DND-41 (cell line): ENCODE measurements around the gene TTLL9.

Experiments
- EZH2 ChIP-seq: IDR thresholded peaks from 3 replicates; pipeline ENCODE4 v1.6.1; 2012; ENCODE audit warnings: borderline replicate concordance, low read depth, mild to moderate bottlenecking, moderate library complexity, low read length, inconsistent platforms; ENCODE audit not compliant: severe bottlenecking
- TF ChIP-seq, protein P1 (sequence below): IDR thresholded peaks from 2 replicates; pipeline ENCODE4 v1.5.1; 2012; ENCODE audit warnings: borderline replicate concordance, low read length, moderate library complexity, mild to moderate bottlenecking; ENCODE audit not compliant: poor library complexity, severe bottlenecking; ENCODE audit errors: extremely low read depth

DNA sequence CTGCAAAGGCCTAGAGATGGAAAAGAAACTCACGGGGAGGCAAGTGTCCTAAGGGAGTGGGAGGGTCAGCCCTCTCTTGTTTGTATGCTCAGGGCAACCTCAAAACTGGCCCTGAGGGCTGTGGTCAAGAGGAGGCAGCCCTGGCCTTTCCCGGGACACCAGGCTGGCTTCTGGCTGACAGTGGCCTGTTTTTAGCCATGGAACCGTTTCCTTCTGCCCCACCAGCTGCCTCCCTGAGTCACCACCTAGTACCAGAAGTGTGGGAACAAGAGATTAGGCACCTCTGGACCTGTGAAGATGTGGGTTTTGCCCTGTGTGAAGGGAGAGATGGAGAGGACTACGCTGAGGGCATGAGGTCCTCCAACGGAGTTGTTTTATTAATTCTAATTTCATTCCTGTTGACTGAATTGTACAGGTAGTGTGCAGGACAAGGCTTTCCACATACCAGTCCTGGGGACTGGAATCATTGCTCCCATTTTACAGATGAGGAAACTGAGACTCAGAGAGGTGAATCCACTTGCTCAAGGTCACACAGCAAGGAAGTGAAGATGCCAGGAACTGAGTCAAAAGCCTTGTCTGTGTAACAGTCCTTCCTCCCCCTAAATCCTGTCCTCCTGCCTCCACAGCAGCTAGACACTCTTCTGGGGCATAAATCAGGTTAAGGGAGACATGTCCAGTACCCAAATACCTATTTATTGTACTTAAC is 30.5 kb upstream of the TTLL9 start:
- TF ChIP-seq, protein P1, sequence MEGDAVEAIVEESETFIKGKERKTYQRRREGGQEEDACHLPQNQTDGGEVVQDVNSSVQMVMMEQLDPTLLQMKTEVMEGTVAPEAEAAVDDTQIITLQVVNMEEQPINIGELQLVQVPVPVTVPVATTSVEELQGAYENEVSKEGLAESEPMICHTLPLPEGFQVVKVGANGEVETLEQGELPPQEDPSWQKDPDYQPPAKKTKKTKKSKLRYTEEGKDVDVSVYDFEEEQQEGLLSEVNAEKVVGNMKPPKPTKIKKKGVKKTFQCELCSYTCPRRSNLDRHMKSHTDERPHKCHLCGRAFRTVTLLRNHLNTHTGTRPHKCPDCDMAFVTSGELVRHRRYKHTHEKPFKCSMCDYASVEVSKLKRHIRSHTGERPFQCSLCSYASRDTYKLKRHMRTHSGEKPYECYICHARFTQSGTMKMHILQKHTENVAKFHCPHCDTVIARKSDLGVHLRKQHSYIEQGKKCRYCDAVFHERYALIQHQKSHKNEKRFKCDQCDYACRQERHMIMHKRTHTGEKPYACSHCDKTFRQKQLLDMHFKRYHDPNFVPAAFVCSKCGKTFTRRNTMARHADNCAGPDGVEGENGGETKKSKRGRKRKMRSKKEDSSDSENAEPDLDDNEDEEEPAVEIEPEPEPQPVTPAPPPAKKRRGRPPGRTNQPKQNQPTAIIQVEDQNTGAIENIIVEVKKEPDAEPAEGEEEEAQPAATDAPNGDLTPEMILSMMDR, result no peak
- TF ChIP-seq EZH2, result no peak
